CD4-positive, alpha-beta T cell treated with Interleukin-4 for 1 hour (primary cell): ENCODE data around the gene JCAD.
"Not testable (repeated sequence)": the region's sequence is repeated elsewhere in the genome, so short reads cannot be mapped to it uniquely, and the experiment has no call there.

Source experiments
- DNase-seq, 2 donors: peaks; one replicate each; pipeline ENCODE4 v3.0.0-alpha.2; 2020 to 2022

The JCAD gene

DNA sequence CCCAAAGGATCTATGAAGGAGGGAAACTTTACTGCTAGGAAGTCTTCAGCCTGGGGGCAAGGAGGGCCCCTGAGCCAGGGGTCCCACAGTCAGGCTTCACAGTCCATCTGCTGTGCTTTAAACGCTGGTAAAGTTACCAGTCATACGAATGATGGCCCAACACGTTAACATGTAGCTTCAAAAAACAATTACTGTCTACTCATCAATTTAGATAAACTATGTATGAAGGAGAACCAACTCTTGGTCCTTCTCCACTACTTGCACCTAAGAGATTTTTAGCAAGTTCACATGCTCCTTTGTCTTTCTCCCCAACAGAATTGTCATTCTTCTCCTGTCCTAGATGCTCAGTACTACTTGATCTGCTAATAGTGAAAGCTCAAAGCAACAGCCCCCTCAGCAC, 16.6 kb downstream of the JCAD start:
- no peak for DNase-seq

GRCh38 chr10:30041196-30042105, 17.9 kb downstream of the JCAD start:
- no peak for DNase-seq

GRCh38 chr10:30040597-30040996, 18.8 kb downstream of the JCAD start:
- DNase-seq, result no peak

- DNase-seq, result no peak
Measured at GRCh38 chr10:30039988-30040387, 19.4 kb downstream of the JCAD start.

GRCh38 chr10:30039567-30039966, 19.8 kb downstream of the JCAD start:
- DNase-seq, result no peak

DNA sequence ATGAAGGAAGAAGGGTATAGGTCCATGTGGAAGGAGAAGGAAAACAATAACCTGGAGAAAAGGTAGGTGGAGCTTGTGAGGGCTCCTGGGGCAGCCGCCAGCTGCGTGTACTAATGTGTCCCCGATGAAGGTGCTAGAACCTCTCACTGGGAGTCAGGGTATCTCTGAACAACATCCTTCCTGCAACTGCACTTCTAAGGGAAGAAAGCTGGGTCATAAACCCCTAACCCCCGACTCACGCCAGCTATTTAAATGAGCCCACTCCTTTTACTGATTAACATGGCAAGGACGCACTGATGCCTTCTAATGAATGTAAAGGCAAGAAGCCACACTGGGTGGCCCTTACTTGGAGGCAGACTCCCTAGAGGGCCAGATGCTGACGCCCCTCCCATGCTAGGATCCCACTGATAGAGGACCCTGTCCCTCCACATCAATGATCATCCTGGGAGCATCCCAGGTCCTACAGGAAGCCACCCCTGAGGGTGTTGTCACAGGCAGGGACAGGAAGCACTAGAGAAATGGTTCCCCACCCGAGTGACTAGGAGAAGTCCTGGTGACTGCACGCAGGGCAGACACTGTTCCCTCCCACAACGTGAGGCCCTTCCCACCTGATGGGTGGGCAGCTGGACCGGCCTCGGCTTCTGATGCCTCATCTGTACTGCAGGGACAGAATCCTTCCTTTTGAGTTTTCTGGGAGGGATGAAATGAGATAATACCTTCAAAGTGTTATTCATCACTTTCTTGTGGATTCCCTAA, 20.4 kb downstream of the JCAD start:
- DNase-seq, result no peak

DNA sequence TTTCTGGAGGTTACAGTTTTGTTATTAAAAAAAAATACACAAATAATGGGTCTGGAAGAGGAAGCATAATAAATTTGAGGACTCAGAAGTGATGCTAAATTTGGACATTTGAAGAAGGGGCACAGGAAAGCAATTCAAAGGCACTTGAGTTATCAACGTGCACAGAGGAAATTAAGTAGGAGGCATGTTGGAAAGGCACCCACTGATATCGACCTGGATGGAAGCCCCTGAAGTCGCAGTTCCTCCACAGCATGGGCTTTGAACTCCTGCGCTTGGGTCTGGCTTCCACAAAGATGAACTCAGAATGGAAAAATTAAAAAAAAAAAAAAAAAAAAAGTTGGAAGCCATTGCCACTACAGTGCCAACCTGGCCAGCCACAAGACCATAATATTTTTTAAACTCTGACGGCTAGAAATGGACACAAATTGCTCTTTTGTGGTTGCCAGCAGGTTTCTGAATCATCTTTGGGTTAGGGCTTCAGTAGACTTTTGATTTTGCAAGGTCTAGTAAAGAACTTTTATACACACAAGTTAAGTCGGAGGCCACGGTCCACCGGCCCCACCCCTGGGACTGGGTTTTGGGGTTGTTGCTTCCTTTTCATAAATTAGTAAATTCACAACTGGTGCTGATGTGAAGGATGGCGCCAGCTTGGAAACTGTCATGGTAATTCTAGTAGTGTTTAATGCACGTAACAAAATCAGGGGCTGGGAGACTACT, 21.6 kb downstream of the JCAD start:
- no peak for DNase-seq

DNA sequence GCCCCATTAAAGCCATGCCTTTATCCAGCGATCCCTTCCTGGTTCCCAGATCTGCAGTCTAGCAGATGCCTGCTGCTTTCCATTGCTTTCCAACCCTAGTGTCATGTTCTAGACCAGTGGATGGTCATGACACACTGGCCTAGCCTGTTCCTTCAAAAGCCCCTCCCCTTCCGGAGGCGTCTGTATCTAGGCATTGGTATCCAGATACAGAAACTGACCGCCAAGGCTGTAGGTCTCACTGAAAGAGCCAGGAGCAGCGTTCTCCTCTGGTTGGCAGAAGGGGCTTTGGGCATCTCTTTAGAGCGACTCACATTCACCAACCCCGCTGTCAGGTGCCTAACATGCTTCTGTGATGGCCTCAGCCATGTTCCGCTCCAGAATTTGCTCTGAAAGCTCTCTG, 22.6 kb downstream of the JCAD start:
- DNase-seq, result no peak

DNA sequence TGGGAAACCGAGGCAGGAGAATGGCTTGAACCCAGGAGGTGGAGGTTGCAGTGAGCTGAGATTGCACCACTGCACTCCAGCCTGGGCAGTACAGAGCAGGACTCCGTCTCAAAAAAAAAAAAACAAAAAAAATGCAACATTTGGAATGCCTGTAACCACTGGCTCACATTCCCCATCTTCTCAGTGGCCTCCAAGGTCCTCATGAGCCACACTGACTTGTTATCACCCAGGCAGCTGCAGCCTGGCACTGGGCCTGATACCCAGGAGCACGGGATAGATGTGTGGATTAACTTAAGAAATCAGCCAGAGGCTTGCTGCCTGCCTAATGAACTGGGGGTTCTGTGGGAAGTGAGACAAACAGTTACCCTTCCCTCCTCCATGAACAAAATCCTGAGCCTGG, 23.0 kb downstream of the JCAD start:
- DNase-seq, result no peak

DNA sequence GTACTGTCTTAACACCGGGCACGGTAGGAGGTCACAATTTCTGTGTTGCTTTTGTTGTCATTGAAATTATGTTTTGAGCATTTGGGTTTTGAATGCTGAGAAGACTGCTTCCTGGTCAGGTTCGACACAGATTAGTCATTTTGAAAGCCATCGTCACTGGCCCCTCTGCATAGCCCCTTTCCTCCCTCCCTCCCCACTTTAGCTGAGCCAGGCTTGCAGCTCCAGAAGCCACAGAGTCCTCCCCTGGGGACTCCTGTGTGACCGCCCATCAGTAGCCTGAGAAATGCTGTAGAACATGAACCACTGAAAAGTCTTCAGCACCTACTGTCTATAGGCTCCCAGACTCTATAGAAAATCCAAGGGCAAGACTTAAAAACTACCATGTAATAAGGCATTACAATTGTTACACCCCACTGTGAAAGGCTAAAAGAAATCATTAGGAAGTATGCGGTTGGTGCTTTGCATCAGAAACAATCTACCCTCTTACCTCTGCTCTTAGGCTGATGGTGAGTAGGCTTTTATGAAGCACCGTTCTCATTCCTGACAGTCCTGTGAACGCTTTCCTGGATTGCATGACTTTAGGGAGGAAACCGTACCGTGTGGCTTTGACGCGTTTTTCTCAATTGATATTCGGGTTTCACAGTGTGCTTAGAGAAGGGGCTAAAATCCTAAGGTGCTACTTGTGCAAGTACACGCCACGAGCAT, 24.8 kb downstream of the JCAD start:
- DNase-seq, result no peak

DNA sequence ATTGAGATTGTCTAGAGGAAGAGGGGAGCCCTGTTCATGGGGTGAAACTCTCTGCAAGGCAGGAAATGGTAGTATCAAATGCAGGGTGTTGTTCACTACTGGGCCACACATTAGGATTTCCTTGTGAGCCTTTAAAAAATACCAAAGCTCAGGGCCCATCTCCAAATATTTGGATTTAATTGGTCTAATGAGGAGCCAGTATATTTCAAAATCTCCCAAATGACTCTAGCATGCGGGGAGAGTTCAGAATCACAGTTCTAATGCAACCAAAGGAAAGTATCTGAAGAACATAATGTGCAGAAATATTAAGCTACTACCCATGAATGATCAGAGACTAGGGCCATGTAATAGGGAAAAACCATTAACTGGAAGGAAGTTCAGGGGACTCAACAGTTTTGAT, 27.3 kb downstream of the JCAD start:
- no peak for DNase-seq

GRCh38 chr10:30029872-30030256, 29.5 kb downstream of the JCAD start:
- DNase-seq, result no peak

DNA sequence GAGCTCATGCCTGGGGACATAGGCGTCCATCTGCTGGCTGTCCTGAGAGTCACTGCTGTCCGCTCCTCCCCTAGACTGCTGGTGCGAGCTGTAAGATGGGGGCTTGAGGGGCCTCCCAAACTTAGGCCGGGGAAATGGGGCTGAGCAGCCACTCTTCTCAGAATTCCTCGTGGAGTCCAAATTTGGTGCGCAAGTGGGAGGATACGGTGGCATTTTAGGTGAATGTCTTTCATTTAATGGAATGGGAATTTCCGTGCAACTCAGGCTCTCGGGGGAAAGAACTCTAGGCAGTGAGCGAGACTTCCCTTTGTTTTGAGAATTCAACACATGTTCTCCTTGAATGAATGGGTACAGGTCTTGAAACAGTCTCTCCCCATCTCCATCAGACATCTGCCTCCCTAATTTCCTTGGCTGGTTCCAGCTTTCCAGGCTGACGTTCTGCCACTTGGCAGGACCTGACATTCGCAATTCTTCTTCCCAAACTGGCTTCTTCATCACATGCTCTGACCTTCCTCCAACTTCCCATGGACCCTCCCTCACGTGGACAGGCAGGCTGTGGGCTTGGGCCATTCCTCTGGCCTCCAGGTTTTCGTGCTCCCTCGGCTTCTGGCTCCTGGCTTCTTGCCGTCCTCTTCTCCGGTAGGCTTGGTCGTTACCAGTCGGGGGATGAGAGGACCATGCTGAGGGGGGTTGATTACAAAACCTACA, 30.1 kb downstream of the JCAD start:
- no peak for DNase-seq

- DNase-seq, result no peak
Measured at GRCh38 chr10:30028738-30029030, 30.7 kb downstream of the JCAD start.

DNA sequence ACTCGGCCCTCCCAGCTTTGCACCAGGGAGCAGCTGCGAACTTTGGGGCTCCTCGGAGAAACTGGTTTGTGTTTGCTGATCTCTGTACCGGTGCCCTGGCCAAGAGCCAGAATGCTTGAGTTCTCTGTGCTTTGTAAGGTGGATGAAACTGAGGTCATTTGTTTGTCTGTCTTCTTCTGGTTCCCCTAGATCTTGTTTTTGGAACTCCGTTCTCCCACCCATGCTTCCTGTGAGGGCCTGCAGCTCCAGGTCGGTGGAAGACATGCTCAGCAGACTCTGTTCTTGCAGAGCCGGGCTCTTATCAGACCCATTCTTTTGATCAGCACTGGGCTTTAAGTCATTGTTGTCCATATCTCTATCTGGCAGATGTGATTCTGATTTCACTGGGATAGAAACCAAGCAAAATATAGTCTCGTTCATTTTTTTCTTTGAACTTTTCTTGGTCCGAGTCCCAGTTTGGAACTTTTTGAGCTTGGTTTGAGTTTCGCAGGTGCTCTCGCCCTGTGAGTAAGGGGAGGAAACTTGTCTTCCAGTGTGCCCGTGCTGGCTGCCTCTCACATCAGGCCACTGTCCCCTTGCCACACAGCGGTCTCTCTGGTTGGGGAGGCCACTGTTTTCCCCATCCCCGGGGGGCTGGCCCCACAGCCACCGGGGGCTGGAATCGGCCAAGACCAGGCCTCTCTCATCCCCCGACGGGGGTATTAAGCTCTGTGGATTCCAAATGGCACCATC, 31.2 kb downstream of the JCAD start:
- DNase-seq, result peak; percentile 19 to 24

GRCh38 chr10:30027057-30028005, 32.1 kb downstream of the JCAD start:
- DNase-seq, result peak; percentile 89 to 91

DNA sequence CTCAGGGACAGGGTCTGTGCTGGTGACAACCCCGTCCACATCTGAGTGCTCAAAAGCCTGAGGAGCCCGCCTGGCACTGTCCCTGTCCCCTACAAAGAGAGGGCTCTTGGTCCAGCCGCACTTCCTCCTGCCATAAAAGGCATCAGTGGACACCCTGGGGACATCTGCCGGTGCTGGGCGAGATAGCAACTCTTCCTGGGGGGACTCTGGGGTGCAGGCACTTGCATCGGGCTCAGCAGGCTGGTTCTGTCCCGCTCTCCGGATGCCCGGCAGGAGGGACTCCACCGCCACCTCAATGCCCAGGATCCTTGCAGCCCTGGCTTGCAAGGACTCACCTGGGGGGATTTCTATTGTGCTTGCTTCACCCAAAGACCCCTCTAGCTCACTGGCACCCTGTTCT, 32.8 kb downstream of the JCAD start:
- no peak for DNase-seq

GRCh38 chr10:30026080-30026479, 33.3 kb downstream of the JCAD start:
- no peak for DNase-seq

DNA sequence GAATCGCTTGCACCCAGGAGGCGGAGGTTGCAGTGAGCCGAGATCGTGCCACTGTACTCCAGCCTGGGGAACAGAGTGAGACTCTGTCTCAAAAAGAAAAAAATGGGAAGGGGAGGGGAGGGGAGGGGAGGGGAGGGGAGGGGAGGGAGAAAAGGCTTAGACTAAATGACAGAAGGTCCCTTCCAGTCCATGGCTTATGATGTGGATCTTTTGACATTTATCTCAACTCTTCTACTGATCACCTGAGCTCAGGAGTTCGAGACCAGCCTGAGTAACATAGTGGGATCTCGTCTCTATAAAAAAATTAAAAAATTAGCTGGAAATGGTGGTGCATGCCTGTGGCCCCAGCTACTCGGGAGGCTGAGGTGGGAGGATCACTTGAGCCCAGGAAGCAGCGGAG, 34.0 kb downstream of the JCAD start:
- not testable (repeated sequence) for DNase-seq

DNA sequence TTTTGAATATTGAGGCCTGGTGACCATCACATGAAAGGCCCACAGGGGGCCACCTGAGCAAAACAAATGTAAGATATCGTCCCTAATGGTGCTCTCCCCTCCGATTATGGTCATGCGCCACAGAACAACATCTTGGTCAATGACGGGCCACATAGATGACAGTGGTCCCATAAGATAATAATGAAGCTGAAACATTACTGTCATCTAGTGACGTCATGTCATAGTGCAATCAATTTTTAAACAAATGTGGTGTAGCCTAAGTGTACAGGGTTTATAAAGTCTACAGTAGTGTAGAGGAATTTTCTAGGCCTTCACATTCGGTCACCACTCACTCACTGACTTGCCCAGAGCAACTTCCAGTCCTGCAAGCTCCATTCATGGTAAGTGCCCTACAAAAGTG, 36.8 kb downstream of the JCAD start:
- no peak for DNase-seq

DNA sequence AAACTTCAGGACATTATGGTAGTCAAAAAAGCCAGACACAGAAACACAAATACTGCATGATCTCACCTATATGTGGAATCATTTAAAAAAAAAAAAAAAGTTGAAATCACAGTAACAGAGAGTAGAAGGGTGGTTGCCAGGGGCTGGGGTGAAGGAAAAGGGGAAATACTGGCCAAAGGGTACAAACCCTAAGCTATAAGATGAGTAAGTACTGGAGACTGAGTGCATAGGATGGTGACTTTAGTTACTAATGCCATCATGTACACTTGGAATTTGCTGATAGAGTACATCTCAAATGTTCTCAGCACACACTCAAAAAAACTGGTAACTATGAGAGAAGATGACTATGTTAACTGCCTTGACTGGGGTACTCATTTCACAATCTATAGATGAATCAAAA, 39.9 kb downstream of the JCAD start:
- no peak for DNase-seq
